Measurements from ENCODE around the gene NPHP4. TPM values are rescaled to one million over a fixed set of nuclear protein-coding genes. Genes with fewer than 3 reads are reported as not detected.

Gene NPHP4
- total RNA-seq, 2 experiments from 2014 or later, result 13.4 to 24.2 TPM

DNA sequence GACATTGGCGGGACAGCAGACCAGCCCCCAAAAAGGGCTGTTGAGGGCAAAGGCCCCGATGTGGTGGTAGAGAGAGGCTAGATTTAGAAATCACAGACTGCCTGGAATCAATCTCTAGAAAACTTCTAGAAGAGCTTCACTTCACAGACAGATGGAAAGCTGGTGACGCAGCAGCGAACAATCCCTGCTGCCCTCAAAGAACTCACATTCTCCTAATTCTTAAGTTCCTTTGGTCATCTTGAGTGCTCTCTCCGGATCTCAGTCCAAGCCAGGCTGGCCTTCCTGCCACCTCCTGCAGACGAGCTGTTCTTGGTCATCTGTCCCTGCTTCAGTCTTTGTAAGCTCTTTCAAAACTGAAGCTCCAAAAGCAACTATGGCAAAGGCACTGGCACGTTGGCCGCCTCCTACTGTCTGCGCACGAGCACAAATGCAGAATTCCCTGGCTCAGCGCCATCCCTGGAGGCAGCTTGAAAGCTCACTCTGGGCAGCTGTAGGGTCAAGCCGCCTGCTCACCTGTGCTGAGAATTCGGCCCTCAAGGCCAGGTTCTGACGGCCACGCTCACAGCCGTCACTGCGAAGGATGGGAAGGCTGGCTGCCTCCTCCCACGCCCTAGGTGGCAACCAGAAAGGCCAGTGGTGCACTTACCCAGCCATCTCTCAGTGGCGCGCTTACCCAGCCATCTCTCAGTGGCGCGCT is 110.6 kb downstream of the NPHP4 start:
- H3K4me1 ChIP-seq (ENCODE audit: insufficient read depth, low read length, poor library complexity, severe bottlenecking), result no peaks in the 10 kb centered on the region
- intact Hi-C loops (cut with micrococcal nuclease; ENCODE audit: unreplicated experiment), result no loop called here
- BruUV-seq (replicated peaks), result no TSS peak
- no peak for DNase-seq (ENCODE audit: low spot score)
- no peak overlapping the region for H2AFZ ChIP-seq (ENCODE audit: low read length)
- H3K4me2 ChIP-seq (ENCODE audit: low read length), result no peak overlapping the region
- CTCF ChIA-PET (ENCODE audit: unreplicated experiment), result no interaction called here
- POLR2A ChIA-PET, result no interaction called here
- no peaks in the 10 kb centered on the region for H3K9me3 ChIP-seq (ENCODE audit: low read length)
- no peaks in the 10 kb centered on the region for H3K9me2 ChIP-seq (ENCODE audit: insufficient read depth, low read length)
- H4K20me1 ChIP-seq (ENCODE audit: insufficient read depth, low read length), result no peaks in the 10 kb centered on the region
- H3K36me3 ChIP-seq (ENCODE audit: insufficient read depth, low read length), result 0 out of 2 replicates have a peak, but pooled peaks cover 4% of the 10 kb centered on the region
- H3K79me2 ChIP-seq (ENCODE audit: insufficient read depth, low read depth, low read length), result no peaks in the 10 kb centered on the region
- TF ChIP-seq CTCF (conservative IDR thresholded peaks at IDR 0.05; ENCODE audit: low read length) (no peak), EZH2phosphoT487 (IDR thresholded peaks at IDR 0.05; ENCODE audit: borderline replicate concordance, low read depth, low read length) (no peak)
- H3K27ac ChIP-seq (ENCODE audit: low read depth, low read length, poor library complexity, severe bottlenecking), result no peak overlapping the region
- H3K4me3 ChIP-seq (ENCODE audit: low read depth, low read length, poor library complexity, severe bottlenecking), result no peak overlapping the region

DNA sequence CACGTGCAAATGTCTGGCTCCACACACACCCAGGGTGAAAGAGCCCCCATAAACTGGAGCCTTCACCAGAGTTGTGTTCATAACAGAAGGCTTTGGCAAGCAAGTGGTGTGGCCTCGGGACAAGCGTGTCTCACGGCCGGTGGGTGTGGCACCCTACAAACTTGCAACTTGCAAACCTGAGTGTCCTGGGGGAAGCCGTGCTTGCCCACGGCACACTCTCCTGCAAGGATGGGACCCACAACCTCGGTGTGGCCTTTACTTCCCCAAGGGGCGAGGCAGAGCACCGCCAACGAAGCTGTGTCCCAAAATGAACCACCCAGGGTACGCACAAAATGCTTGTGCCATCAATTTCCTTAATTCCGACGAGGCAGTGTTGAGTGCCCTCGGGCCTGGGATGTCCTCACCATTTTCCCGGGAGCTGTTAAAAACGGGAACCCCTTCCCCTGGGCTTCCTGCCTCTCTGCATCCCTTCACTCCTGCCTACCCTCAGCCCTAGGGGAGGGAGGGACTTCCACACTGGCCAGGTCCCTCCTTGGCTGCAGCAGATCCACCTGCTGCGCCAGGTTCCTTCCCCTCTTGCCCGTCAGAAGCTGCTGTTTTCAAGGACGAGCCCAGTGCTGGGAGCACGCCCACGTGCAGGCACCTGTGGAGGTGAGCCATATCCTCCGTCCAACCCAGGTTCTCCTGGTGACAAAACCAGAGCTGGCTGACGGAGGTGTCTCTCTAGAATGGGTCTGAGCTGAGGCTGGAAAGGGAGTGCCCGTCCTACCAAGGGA is 111.4 kb downstream of the NPHP4 start:
- Histone ChIP-seq H3K4me3 (ENCODE audit: low read depth, low read length, poor library complexity, severe bottlenecking) (no peak overlapping the region), H4K20me1 (ENCODE audit: insufficient read depth, low read length) (no peaks in the 10 kb centered on the region), H3K4me1 (ENCODE audit: insufficient read depth, low read length, poor library complexity, severe bottlenecking) (no peaks in the 10 kb centered on the region), H2AFZ (ENCODE audit: low read length) (no peak overlapping the region), H3K27ac (ENCODE audit: low read depth, low read length, poor library complexity, severe bottlenecking) (no peak overlapping the region), H3K79me2 (ENCODE audit: insufficient read depth, low read depth, low read length) (no peaks in the 10 kb centered on the region), H3K9me2 (ENCODE audit: insufficient read depth, low read length) (no peaks in the 10 kb centered on the region), H3K4me2 (ENCODE audit: low read length) (no peak overlapping the region), H3K9me3 (ENCODE audit: low read length) (no peaks in the 10 kb centered on the region), H3K36me3 (ENCODE audit: insufficient read depth, low read length) (0 out of 2 replicates have a peak, but pooled peaks cover 4% of the 10 kb centered on the region)
- ChIA-PET POLR2A (no interaction called here), CTCF (ENCODE audit: unreplicated experiment) (no interaction called here)
- TF ChIP-seq EZH2phosphoT487 (IDR thresholded peaks at IDR 0.05; ENCODE audit: borderline replicate concordance, low read depth, low read length), result no peak
- TF ChIP-seq CTCF (conservative IDR thresholded peaks at IDR 0.05; ENCODE audit: low read length), result no peak
- no peak for DNase-seq (ENCODE audit: low spot score)
- no TSS peak for BruUV-seq (replicated peaks)
- intact Hi-C loops (cut with micrococcal nuclease; ENCODE audit: unreplicated experiment), result no loop called here

- H3K4me2 ChIP-seq (ENCODE audit: low read length), result no peak overlapping the region
- no peak for DNase-seq (ENCODE audit: low spot score)
- no peaks in the 10 kb centered on the region for H3K9me2 ChIP-seq (ENCODE audit: insufficient read depth, low read length)
- no peak overlapping the region for H3K4me3 ChIP-seq (ENCODE audit: low read depth, low read length, poor library complexity, severe bottlenecking)
- H3K4me1 ChIP-seq (ENCODE audit: insufficient read depth, low read length, poor library complexity, severe bottlenecking), result no peaks in the 10 kb centered on the region
- POLR2A ChIA-PET, result no interaction called here
- no TSS peak for BruUV-seq (replicated peaks)
- intact Hi-C loops (cut with micrococcal nuclease; ENCODE audit: unreplicated experiment), result no loop called here
- H2AFZ ChIP-seq (ENCODE audit: low read length), result no peak overlapping the region
- CTCF ChIA-PET (ENCODE audit: unreplicated experiment), result no interaction called here
- H3K36me3 ChIP-seq (ENCODE audit: insufficient read depth, low read length), result 0 out of 2 replicates have a peak, but pooled peaks cover 4% of the 10 kb centered on the region
- no peaks in the 10 kb centered on the region for H3K79me2 ChIP-seq (ENCODE audit: insufficient read depth, low read depth, low read length)
- TF ChIP-seq CTCF (conservative IDR thresholded peaks at IDR 0.05; ENCODE audit: low read length) (no peak), EZH2phosphoT487 (IDR thresholded peaks at IDR 0.05; ENCODE audit: borderline replicate concordance, low read depth, low read length) (no peak)
- no peaks in the 10 kb centered on the region for H3K9me3 ChIP-seq (ENCODE audit: low read length)
- H3K27ac ChIP-seq (ENCODE audit: low read depth, low read length, poor library complexity, severe bottlenecking), result no peak overlapping the region
- H4K20me1 ChIP-seq (ENCODE audit: insufficient read depth, low read length), result no peaks in the 10 kb centered on the region
Measured at GRCh38 chr1:5879421-5879820, 112.8 kb downstream of the NPHP4 start.
